ENCODE data around the gene ZNF213.
A peak's percentile ranks its signal among the peaks of the same experiment; 100 is the strongest.

The ZNF213 gene

DNA sequence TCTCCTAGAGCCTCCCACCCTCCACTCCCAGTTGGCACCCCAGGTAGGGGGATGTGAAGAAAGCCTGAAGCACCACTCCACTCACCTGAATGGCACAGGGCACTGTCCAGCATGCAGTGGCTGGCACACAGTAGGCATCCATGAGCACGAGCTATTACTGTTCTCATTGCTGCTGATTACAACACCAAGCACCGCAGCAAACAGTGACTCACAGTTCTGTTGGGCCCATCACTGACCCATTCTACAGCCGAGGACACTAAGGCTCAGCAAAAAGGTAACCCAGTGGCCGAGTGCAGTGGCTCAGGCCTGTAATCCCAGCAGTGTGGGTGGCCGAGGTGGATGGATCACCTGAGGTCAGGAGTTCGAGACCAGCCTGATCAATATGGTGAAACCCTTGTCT is 38.5 kb upstream of the ZNF213 start:
- no peak overlapping the region for H3K27ac Mint-ChIP-seq
- no peaks in the 10 kb centered on the region for H3K9me3 Mint-ChIP-seq
- no peaks in the 10 kb centered on the region for H3K36me3 Mint-ChIP-seq
- peaks cover 11% of the 10 kb centered on the region for H3K4me1 Mint-ChIP-seq
- ATAC-seq (ENCODE audit: low read depth) (no peak), DNase-seq (ENCODE audit: low spot score in 2 of 2) (no peak)
- no peaks in the 10 kb centered on the region for H3K27me3 Mint-ChIP-seq
- H3K4me3 Mint-ChIP-seq = no peak overlapping the region

DNA sequence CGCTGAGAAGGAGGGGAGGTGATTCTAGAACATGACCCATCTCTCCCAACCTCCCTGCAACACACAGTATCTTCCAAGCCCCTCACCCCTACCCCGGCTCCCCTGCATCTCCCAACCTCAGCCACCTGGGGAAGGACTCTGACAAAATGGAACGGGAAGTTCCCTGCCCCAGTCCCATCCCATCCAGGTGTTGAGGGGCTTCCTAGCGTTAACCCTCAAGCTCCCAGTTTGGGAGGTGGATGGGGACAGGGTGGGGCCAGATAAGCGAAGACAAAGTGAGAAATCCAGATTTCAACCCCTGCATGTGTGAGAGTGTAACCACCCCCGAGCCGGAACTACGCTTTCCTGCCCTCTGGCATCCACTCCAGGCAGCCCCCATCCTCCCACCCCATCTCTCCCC is 37.6 kb upstream of the ZNF213 start:
- Mint-ChIP-seq H3K4me3 (no peak overlapping the region), H3K9me3 (no peaks in the 10 kb centered on the region), H3K27ac (no peak overlapping the region), H3K27me3 (no peaks in the 10 kb centered on the region), H3K36me3 (no peaks in the 10 kb centered on the region), H3K4me1 (peaks cover 16% of the 10 kb centered on the region)
- DNase-seq (ENCODE audit: low spot score in 2 of 2) (no peak), ATAC-seq (ENCODE audit: low read depth) (no peak)

DNA sequence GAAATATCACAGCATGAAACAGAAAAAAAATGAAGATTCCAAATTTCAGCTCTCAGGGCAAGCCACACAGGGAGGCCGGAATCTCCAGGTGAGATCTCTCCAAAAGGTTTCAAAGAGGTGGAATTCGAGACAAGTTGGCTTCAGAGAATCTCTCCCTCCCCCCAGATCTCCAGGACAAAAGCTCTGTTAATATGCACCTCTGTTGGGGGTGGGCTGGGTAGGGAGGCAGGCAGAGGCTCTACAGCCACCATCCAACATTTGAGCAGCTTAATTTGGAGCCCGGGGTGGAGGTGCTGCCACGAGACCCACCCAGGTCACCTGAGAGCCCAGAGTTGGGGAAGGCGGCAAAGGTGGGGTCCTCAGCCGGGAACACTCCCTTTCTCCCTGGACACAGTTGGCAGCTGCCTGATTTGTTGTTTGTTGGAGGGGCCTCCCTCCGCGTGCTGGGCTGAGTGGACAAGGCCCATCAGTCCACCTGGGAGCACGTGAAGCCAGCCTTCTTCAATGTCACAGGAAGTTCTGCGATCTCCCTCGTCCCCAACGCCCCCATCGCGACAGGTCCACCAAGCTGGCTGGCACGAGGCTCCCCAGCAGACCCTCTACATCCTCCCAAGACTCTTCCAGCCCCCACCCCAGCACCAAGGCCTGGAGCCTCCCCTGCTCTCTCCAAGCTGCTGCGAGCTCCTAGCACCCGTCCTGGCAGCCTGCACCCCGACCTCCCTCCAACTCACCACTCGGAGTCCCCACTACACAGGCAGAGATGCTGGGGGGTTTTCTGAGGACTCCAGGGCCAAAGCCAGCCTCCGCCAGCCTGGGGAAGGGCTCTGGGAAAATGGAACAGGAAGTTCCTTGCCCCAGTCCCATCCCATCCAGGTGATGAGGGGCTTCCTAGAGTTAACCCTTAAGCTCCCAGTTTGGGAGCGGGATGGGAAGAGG is 36.1 kb upstream of the ZNF213 start, which contains the start of gene ZSCAN10:
Gene ZSCAN10 (minus strand): TSS at position 836 of the 936 bp plus-strand sequence. CDS start 6,357 bp downstream, outside the sequence.
- no peaks in the 10 kb centered on the region for H3K9me3 Mint-ChIP-seq

DNA sequence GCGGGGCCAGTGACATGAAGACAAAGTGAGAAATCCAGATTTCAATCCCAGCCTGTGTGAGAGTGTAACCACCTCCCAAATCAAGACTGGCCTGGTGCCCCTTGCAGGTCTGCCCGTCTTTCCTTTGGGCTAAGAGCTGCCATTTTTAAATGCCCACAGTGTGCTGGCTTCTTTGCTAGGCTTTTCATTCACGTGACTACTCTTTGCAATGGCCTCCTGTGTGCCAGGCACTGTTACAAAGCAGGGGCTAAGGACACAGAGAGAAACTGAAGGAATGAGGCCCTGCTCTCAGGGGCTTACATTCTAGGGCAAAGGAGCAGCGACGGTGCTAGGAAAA is 35.5 kb upstream of the ZNF213 start:
- Mint-ChIP-seq H3K27me3 (no peaks in the 10 kb centered on the region), H3K9me3 (no peaks in the 10 kb centered on the region), H3K36me3 (no peaks in the 10 kb centered on the region), H3K4me1 (peaks cover 16% of the 10 kb centered on the region), H3K27ac (no peak overlapping the region), H3K4me3 (no peak overlapping the region)
- DNase-seq (ENCODE audit: low spot score in 2 of 2) (no peak), ATAC-seq (ENCODE audit: low read depth) (no peak)

More for the DNA sequence above, 36.1 kb upstream of the ZNF213 start, which contains the start of gene ZSCAN10:
- DNase-seq (ENCODE audit: low spot score in 2 of 2) (no peak), ATAC-seq (ENCODE audit: low read depth) (no peak)
- H3K4me1 Mint-ChIP-seq = peaks cover 16% of the 10 kb centered on the region
- H3K27ac Mint-ChIP-seq = no peak within 1 kb of the TSS
- H3K4me3 Mint-ChIP-seq = peak within 1 kb of the TSS; percentile 85
- H3K27me3 Mint-ChIP-seq = no peaks in the 10 kb centered on the region
- H3K36me3 Mint-ChIP-seq = no peaks in the 10 kb centered on the region

DNA sequence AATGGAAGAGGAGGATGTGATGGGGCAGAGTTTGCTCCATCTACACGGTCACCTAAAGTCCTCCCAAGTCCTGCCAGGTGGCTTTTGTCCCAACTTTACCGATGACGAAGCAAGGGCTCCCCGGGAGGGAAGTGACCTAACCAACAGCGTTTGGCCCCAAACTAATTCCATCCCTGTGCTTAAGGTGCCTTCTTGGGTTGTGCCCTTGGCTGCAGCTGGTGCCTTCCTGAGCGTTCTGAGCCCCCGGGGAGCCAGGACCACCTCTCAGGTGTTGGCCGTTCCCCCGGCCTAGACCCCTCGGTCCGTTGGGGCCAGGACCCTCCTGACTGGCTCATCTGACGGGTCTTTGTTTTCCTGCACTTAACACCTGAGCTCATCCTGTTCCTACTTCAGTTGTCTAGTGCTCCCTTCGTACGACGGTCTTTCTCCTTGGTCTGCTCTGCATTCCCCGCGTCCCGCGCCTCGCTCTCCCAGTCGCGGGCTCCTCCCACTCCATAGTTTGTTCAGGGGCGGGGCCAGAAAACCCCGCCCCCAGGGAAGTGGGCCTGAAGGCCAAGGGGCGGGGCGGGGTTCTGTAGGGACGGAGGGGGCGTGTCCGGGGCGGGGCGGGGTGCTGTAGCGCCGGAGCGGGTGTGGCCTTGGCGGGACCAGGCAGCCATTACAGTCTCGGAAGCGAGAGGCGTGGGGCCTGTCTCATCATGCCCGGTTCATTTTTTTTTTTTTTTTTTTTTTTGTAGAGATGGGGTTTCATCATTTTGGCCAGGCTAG is 34.9 kb upstream of the ZNF213 start:
- H3K4me1 Mint-ChIP-seq = peaks cover 14% of the 10 kb centered on the region
- peak overlapping the region; percentile 85 for H3K4me3 Mint-ChIP-seq
- no peaks in the 10 kb centered on the region for H3K27me3 Mint-ChIP-seq
- ATAC-seq (ENCODE audit: low read depth) = peak; percentile 85
- no peak overlapping the region for H3K27ac Mint-ChIP-seq
- peak; percentile 61 to 67 for DNase-seq (ENCODE audit: low spot score in 2 of 2)
- no peaks in the 10 kb centered on the region for H3K9me3 Mint-ChIP-seq
- H3K36me3 Mint-ChIP-seq = no peaks in the 10 kb centered on the region

DNA sequence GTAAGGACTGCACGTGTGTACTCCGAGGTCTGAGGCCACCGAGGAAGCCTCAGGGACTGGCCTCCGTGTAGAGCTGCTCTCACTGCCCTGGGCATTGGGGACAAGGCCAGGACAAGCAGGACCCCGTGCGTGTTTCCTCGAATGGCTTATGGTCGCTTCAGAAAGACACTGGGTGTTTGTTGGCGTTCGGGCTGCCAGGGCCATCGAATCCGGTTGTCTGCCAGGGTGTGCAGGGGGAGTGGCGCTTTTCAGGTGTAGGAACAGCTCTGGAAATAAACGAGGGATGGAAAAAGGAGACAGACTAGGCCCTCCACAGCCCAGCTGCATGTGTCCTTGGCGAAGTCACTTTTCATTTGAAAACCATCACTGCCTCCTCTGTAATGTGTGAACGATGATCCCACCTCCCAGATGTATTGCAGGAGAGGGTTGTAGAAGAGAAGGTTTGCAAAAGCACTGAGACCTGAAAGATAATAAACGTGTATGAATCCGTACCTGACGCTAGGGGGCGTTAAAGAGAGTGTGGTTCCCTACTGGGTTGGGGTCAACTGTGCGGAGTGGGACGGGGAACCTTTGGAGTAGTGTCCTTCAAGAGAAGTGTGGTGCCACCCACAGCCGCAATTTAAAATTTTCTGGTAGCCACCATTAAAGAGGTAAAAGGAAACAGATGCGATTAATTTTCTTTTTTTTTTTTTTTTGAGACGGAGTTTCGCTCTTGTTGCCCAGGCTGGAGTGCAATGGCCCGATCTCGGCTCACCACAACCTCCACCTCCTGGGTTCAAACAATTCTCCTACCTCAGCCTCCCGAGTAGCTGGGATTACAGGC is 33.6 kb upstream of the ZNF213 start:
- no peaks in the 10 kb centered on the region for H3K36me3 Mint-ChIP-seq
- H3K4me1 Mint-ChIP-seq = peaks cover 14% of the 10 kb centered on the region
- DNase-seq (ENCODE audit: low spot score in 2 of 2) = no peak
- H3K27me3 Mint-ChIP-seq = no peaks in the 10 kb centered on the region
- no peaks in the 10 kb centered on the region for H3K9me3 Mint-ChIP-seq
- H3K4me3 Mint-ChIP-seq = peak overlapping the region; percentile 7
- no peak for ATAC-seq (ENCODE audit: low read depth)
- no peak overlapping the region for H3K27ac Mint-ChIP-seq

DNA sequence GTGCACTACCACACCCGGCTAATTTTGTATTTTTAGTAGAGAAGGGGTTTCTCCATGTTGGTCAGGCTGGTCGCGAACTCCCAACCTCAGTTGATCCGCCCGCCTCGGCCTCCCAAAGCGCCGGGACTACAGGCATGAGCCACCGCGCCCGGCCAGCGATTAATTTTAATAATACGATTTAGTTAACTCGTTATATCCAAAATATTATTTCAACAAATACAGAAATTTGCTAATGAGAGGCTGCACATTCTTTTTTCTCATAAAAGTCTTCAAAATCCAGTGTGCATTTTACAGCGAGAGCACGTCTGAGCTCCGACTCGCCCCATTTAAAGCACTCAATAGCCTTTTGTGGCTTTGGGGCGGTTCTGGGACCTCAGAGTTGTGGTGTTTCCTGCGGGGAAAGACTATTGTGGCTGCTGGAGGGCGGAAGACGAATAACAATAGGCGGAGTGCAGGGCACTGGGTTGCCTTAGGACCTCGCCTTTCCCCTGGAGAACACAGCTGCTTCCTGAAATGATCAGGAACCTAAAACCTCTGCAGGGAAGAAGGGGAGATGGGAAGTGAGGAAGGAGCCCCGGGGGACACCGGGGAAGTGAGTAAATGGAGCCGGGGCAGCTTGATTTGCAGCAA is 32.9 kb upstream of the ZNF213 start:
- Mint-ChIP-seq H3K4me1 (peaks cover 16% of the 10 kb centered on the region), H3K27ac (no peak overlapping the region), H3K36me3 (no peaks in the 10 kb centered on the region), H3K9me3 (no peaks in the 10 kb centered on the region), H3K27me3 (no peaks in the 10 kb centered on the region), H3K4me3 (no peak overlapping the region)
- no peak for ATAC-seq (ENCODE audit: low read depth)
- DNase-seq (ENCODE audit: low spot score in 2 of 2) = no peak

DNA sequence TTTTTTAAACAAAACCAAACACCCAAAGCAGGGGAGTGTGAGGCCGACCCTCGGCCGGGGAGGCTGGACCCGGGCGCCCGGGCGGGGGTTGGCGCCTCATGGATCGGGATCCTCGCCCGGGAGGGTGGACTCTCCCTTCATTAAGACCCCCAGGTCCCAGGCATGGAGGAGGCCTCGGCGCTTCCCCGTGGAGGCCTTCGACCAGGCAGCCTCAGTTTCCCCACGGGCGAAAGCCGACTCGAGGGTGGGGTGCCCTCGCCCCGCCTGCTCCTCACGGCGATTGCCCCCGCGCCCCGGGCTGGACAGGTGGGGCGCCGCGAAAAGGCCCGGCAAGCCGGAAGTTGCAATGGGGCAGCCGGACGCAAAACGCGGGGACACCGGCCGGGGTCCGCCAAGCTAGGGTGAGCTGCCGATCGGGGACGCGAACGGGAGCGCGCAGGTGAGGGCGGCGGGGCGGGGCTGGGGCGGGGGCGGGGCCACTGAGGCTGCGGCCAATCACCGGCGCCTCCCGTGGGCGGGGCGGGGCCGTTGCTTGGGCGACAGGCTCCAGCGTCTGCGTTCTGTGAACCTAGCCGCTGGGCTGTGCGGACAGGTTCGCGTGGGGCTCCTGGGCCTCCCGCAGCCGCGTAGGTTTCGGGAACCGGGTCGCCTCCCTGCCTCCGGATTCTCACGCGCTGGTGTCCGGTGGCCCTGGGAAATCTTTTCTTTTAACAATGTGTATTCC is 28.5 kb upstream of the ZNF213 start:
- Mint-ChIP-seq H3K4me1 (peaks cover 9% of the 10 kb centered on the region), H3K36me3 (no peaks in the 10 kb centered on the region), H3K4me3 (peak overlapping the region; percentile 84), H3K27ac (peak overlapping the region; percentile 75), H3K27me3 (peaks cover 1% of the 10 kb centered on the region), H3K9me3 (no peaks in the 10 kb centered on the region)
- ATAC-seq (ENCODE audit: low read depth) = peak; percentile 92
- DNase-seq (ENCODE audit: low spot score in 2 of 2) = peak; percentile 92 to 93

DNA sequence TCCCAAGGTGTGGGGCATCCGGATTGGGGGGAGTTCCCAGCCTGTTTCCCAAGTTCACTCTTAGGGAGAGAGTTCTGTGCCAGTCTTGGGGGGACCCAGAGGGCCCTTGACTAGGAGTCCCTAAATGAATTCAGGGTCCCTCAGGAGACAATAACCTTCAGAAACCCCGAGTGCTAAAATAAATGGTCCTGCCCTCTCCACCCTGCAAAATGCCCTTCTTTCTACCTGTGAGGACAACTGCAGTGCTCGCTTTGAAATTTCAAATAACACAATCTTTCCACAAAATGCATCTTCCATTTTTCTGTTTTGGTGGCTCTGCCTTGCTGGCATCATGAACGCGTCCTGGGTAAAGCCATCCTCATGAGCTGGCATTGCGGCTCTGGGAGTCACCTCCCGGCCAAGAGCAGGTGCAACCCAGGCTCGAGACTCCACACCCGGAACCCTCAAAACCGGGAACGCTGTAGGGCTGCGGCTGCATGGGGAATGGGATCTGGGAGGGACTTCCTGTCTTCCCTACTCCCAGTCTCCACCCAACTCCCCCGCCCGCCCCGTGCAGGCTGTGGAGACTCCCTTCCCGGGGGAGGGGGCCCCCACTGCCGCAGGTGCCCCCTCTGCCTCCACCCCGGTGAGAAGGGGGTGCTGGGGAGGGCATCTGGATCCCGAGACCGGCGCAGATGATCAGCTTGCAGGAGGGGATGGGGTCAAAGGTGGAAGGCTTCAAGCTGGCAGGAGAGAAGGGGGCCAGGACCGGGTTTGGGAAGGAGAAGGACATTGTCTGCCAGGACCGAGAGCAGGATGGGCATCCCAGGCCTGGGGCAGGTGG is 22.6 kb upstream of the ZNF213 start, which contains the start of gene ZNF205:
Gene ZNF205 (plus strand): TSS at position 529 of the 823 bp plus-strand sequence. CDS start 845 bp downstream, outside the sequence.
- DNase-seq (ENCODE audit: low spot score in 2 of 2) (no peak), ATAC-seq (ENCODE audit: low read depth) (no peak)
- Mint-ChIP-seq H3K4me1 (peaks cover 1% of the 10 kb centered on the region), H3K9me3 (no peaks in the 10 kb centered on the region), H3K4me3 (no peak within 1 kb of the TSS), H3K27ac (no peak within 1 kb of the TSS), H3K27me3 (peaks cover 18% of the 10 kb centered on the region), H3K36me3 (peaks cover 4% of the 10 kb centered on the region)

DNA sequence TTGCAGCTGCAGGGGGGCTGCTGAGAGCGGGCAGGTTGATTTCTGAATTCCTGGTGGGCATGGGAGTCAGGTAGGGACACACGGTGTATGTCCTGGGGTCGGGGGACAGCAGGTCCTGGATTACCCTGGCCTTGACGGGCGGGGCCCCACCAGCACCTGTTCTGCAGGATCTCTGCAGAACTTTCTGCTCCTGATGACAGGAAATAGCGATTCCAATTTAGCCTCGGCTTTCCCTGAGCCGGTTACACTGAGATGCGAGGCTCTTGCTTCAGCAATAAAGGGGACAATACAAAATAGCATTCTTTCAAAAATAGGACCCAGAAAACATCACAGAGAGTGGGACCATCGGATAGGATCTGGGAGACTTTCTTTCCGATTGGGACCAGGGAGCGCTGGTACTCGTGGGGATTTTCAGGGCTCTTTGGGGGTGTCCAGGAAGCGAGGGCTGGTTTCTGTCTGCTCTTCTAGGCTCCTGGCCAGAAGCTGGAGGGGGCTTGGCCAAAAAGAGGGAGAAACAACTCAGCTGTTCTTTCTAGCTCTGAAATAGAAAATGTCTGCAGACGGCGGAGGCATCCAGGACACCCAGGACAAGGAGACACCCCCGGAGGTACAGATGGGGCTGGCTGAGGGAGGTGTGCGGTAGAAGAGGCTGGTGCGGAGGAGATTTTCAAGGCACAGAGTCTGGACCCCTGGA is 21.8 kb upstream of the ZNF213 start:
- Mint-ChIP-seq H3K4me1 (no peaks in the 10 kb centered on the region), H3K27ac (no peak overlapping the region), H3K27me3 (peaks cover 18% of the 10 kb centered on the region), H3K36me3 (peaks cover 4% of the 10 kb centered on the region), H3K4me3 (no peak overlapping the region), H3K9me3 (no peaks in the 10 kb centered on the region)
- DNase-seq (ENCODE audit: low spot score in 2 of 2) (no peak), ATAC-seq (ENCODE audit: low read depth) (no peak)

DNA sequence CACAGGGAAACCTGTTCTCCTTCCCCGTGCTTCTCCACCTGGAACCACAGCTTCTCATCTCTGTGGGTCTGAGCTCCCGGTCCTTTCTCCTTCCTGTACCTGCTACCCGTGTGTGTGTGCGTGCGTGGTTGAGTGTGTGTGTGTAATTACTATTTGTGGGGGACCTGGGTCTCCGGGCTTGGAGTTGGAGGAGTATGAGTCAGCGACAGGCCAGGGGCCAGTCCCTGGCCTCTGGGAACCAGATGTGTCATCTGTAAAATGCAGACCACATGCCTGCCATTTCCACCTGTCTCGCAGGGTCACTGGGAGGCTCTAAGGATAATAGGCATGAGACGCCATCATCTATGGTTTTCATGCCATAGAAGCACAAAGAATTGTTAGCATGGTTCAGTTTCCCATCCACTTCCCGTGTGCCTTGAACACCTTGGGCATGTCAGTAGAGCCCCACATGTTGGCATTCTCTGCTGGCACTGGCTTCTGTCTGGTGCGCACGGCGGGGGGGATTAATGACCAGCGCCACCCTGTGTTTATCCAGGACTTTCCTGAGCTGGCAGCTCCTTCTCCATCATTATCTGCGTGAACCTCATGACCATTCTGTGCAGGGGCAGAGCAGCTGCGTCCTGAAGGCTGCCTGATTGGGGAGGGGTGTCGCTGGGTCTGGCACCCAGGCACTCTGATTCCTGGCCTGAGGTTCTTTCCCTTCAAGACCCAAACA is 20.9 kb upstream of the ZNF213 start:
- ATAC-seq (ENCODE audit: low read depth) (no peak), DNase-seq (ENCODE audit: low spot score in 2 of 2) (no peak)
- Mint-ChIP-seq H3K4me3 (no peak overlapping the region), H3K4me1 (no peaks in the 10 kb centered on the region), H3K36me3 (peaks cover 4% of the 10 kb centered on the region), H3K27me3 (peaks cover 18% of the 10 kb centered on the region), H3K9me3 (no peaks in the 10 kb centered on the region), H3K27ac (no peak overlapping the region)
